Ramos (cell line): Measurements from ENCODE around the gene JAZF1.

Experiments
- in situ Hi-C: fragments of 300-500 bp; cut with MboI; formaldehyde crosslinking; loops from one replicate; pipeline ENCODE4 v1.14.3; 2022; ENCODE audit warnings: low sequenced_read_pairs; ENCODE audit not compliant: unreplicated experiment

JAZF1 gene

DNA sequence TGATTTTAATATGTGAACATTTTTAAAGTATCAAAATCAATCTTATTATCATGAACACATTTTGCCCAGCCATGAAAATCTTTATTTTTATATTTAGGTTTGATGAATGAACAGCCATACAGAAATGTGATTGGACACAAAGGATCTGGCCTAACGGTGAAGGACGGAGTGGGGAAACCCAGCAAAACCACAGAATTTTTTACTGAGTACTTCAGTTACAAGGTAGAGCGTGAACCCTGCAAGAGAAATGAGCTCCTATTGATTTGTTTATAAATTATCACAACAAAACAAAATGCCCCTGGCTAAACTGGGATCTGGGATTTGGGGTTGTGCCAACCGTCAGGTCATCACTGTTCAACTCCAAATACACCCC, 118.8 kb downstream of the JAZF1 start:
- in situ Hi-C loops: no loop called here

DNA sequence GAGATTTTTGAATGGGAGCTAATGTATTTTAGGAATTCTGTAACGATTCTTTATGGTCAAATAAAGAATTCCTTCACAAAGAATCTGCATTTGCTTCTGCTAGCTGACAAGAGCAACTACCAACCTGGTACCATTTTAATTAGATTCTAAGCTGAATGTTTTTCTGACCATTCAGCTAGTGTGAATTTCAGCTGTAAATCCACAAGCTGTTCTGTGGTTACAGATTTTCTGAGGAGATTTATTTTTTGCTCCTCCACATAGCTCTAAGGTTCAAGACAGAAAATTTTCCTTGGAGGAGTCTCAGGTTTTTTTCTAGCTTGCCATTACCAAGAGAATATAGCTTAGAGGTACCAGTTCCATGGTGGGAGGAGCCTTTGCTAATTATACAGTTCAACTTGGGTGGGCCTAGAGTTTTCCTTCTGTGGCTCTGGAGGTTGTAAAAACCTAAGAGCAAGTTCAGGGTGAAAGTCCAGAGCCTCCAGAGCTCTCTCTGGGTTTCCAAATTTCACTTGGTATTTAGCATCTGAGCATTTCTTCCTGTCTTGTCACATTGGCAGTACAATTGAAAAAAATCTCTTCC, 120.1 kb downstream of the JAZF1 start:
- in situ Hi-C loops: no loop called here

DNA sequence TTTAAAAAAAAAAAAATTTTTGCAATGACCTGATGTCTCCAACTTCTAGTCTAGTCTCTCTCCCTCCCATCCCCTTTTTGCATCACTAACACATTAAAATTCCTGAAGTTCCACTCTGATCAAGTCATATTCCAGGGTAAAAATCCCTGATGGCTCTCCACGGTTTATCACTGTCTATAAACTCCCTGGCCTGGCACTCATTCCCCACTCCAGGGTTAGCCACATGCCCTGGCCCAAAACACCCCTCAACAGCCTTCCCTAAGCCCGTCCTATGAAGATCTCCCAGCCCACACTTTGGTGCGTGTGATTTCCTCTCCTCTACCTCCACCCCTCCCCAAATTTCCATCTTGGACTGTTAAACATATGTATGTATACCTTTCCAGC, 125.4 kb downstream of the JAZF1 start:
- in situ Hi-C loops: no loop called here

DNA sequence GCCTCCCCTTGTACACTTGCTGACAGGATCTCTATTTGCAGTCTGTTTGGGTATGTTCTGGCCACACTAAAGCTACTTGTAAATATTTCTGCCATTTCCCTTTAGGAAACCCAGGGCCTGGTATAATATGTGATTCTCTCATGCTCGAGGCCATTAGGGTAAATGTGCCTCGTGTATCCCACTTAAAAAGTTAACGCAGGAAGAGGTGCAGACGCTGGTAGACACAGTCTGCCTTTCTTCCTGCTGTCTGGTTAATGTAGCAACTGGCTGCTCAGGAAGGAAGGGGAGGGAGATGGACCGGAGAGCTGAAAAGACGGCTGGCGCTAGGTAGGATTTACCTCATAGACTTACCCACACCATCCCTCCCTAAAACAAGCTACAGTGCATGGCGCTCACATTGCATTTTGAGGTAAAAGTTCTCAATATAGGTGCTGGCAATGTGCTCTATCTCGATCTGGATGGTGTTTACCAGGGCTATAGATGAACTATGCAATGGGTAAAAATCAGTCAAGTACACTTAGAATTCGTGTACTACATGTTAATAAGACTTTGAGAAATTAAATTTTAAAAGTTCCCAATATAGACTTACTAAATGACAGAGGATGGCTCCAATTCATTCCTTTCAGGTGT, 125.9 kb downstream of the JAZF1 start:
- in situ Hi-C loops: no loop called here

DNA sequence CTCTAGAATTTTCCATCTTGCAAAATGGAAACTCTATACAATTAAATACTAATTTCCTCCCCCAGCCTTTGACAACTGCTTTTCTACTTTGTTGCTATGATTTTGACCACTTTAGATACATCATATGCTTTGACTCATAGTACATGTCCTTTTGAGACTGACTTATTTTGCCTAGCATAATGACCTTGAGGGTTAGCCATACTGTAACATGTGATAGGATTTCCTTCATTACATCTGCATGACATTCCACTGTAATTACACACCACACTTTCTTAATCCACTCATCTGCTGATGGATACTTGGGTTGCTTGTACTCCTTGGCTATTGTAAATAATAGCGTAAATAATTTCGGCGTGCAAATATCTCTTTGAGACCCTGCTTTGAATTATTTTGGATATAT, 127.7 kb downstream of the JAZF1 start:
- in situ Hi-C loops: no loop called here

DNA sequence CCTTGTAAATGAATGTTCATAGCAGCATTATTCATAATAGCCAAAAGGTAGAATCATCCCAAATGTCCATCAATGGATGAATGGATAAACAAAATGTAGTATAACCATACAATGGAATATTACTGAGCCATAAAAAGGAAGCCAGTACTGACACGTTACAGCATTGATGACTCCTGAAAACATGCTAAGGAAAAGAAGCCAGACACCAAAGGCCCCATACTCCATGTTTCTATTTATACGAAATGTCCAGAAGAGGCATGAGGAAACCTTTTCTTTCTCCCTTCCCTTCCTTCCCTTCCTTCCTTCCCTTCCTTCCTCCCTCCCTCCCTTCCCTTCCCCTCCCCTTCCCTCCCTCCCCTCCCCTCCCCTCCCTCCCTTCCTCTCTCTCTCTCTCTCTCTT, 131.9 kb downstream of the JAZF1 start:
- in situ Hi-C loops: no loop called here

DNA sequence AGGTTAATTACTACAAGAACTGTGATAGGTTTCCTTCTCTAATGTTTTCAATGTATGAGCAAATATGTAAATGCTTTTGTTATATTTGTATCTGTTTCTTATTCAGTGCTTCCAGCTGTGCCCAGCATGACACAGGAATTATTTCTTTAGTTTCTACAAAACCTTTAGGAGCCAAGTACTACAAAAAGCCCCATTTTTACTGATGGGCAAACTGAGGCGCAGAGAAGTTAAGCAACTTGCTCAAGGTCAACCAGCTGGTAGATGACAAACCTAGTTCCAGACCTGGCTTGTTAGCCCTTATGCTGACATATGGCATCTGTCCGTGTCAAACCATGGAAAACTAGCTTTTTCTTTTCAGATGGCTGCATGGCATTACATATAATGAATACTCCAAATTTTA, 134.6 kb downstream of the JAZF1 start:
- in situ Hi-C loops: no loop called here

DNA sequence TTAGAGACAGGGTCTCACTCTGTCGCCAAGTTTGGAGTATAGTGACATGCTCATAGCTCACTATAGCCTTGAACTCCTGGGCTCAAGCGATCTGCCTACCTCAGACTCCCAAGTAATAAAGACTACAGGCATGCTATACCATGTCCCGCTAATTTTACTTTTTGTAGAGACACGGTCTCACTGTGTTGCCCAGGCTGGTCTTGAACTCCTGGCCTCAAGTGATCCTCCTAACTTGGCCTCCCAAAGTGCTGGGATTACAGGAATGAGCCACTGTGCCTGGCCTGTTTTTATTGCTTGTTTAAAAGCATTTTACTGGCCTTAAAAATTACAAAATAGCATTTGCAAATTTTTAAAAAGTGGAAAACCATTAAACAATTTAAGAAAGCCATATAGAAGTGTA, 135.0 kb downstream of the JAZF1 start:
- in situ Hi-C loops: no loop called here

DNA sequence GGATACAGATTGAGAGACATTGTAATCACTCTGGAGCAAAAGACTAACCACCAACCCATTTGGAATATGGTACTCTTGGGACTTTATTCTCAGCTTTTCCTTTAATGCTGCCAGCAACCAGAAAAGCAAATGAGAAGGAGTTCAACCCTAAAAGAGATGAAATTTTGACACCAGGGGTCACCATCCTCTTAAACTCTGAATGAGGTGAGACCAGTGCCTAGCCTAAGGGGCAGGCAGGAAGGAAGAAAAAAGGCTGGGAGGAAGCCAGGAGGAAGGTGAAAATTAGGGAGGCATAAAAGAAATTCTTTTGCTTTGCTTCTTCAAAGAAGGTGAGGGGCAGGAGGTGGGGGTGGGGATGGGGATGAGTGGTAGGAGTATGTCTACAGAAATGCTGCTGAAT, 135.8 kb downstream of the JAZF1 start:
- in situ Hi-C loops: no loop called here

DNA sequence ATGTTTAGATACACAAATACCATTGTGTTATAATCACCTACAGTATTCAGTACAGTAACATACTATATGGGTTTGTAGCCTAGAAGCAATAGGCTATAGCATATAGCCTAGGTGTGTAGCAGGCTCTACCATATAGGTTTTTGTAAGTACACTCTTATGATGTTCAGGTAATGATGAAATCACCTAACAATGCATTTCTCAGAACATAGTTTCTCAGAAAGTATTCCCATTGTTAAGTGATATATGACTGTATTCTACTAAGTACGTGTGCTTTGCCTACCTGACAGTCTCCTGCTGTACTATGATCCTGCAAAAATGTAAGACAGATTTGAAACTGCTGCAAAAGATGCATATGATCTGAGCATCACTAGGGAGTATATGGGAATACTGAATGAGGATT, 137.9 kb downstream of the JAZF1 start:
- in situ Hi-C loops: no loop called here

DNA sequence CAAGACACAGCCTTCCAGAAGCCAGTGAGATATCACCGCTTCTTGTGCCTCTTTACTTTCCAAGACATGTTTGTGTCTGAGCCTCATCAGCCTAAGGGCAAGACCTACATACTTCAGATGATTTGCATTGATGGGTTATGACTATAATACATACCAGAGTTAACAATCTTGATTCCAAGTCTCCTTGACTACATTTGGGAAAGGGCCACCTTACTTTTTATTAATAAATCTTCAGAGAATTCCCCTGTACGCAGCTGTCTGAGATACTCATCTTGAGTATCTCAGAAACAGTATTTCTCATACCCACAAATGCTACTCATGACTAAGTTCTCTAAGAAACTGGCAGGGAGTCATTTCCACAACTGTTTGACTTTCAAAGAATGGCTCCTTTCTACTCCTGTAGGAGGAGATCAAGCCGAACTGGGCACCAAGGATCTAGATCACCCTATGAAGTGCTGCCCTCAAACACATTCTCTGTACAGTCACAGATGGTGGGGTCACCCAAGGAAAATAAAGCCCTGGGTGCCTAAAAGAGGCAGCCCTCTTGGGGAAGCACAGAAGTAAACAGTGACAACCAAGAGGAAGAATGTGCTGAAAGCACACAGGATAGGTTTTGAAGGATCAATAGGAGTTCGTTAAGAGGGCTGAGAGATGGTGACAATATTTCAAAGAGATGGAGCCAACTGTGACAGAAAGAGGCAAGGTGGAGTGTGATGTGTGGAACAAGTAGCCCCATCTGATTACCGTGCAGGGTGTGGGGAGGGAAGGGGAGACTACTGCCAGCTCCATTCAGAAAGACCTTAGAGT, 138.9 kb downstream of the JAZF1 start:
- in situ Hi-C loops: no loop called here

DNA sequence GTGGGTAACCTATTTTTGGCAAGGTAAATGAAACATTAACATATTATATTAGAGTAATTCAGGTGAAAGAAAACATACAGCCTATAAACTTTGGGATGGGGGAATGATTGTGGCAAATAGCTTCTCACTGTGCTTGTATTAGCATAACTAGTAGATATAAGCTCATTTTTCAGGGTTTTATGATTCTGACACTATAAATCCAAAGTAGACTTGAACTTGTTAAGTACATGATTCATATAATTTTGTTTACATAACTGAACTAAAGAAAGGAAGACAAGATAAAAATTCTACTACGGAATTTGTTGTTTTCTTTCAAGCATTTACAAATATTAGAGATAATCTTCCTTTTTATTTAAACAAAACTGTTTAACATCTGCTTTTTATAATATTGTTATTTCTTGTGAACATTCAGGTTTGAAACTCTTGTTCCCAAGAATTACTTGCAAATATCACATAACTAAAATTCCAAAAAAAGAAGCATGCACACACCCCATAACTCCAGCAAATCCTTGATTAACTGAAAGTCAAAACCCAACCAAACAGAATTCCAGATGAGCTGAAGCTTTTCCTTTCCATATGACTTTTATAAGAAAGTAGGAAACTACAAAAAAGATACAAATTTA, 142.3 kb downstream of the JAZF1 start:
- in situ Hi-C loops: no loop called here

DNA sequence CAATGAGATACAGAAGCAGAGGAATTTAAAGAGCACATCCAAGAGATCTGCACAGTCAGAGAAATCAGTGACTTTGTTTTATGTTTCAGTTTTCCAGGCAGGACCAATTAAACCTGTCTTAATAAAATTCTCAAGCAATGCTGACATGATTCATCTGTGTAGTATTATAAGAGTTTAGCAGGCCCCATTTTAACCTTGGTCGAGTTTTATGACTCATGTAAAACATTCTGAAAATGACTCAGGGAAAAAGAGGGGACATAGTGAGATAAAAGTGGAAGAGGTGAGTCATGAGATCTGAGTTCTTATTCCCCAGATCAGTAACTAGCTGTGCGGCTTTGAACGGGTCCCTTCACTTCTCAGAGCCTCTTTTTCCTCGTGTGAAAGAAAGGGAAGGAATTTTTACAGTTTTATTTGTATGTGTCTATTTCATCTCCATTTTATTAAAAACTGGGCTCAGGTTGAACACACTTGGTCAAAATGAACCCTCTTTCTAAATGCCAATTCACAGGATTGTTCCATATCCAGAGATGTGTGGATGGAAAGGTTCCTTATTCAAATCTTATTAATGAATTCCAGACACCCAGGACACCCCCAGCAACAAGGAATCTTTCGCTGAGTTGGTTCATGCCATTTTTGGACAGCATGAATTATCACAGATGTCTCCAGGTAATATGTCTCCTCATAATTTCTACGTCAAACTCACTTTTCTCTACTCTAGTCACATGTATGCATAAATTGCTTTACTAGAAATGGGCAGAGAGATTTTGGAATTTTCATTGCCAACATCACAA, 143.2 kb downstream of the JAZF1 start:
- in situ Hi-C loops: no loop called here

DNA sequence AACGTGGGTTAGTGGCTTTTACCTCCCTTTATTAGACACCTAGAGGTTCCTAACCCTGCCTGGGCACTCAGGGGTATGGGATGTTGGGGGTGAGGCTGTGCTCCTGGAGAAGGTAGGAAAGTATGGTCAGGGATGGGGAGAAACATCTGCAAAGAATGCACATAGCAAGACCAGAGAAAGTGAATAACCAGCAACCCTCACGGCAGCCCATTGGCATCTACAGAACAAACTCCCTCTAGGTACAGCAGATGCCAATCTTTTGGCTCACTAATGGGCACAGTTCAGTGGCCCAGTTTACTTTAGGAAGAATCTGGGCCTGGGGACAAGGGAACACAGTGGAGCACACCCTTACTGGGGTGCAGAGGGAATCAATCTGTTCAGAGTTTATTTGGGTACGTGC, 143.9 kb downstream of the JAZF1 start:
- in situ Hi-C loops: no loop called here

DNA sequence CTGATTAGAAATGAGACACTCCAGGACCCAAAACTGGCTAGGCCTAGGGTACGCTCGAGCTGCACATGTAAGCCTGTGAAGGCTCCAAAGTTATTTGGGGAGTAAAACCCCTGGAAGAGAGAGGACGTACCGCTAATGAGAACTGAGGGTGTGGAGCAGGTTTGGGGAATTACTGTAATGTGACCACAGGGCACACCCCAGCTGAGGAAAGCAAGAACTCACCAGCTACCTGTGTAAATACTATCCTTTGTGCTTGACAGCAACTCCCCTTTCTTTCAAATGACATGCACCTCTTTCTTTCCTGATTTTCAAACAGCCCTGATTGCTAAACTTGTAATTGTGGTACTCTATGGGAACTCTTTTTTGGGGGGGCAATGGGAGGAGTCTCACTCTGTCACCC, 147.2 kb downstream of the JAZF1 start:
- in situ Hi-C loops: no loop called here

DNA sequence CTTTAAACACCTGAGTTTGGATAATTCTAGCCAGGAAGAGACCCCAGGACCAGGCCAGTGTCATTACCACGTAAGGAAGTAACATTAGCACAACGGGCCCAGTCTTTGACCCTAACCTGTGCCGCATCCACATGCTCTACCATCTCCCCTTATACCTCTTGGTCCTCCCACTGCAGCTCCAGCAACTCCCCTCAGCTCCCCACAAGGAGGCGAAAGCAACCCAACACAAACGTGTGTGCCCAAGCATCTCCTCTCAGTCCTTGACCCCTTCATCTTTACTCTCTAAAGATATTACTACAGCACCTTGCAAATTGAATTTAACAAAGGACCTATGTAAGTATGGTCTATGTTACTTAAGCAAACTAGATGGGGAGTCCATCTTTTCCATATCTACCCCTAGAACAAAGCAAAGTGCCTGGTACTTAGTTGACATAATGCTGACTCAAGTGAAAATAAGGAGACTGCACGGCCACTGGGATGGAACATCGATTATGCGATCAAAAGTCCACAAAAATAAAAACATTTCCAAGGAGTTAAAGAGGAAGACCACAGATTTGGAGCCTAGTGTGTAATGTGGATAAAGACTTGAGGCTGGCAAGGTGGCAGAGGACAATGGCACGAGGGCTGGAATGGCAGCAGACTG, 147.7 kb downstream of the JAZF1 start:
- in situ Hi-C loops: no loop called here

DNA sequence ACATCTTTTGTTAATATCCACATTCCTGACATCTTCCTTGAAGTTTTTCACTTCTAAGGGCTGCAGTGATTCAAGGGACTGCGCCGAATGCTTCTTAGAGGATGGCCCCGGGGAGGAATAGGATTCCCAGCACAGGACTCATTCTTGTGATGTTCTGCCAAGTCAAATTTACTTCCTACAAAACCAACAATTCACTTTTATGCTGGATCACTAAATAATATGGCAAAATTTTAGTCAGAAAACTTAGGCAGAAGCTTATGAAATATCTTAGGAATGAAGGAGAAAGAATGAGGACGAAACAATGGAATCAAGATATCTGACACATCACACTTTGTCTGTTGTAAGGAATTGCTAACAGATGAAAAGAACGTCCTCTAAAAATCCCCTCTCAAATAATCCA, 151.5 kb downstream of the JAZF1 start:
- in situ Hi-C loops: no loop called here

DNA sequence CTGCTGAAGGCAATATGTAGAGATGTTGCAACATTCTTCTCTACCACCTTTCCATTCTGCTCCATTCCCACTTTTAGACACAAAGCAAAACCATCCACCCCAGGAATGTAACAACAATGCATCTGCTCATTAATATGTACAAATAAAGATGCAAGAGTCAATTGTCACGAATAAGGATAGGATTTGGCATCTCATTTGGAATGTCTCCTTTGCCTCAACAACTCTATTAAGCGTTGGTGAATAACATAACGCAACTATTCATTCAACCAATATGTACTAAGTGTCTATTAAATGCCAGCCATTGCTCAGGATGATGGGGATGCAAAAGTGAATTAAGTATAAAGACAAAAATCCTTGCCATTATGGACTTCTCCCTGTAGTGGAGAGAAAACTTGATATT, 152.1 kb downstream of the JAZF1 start:
- in situ Hi-C loops: no loop called here

DNA sequence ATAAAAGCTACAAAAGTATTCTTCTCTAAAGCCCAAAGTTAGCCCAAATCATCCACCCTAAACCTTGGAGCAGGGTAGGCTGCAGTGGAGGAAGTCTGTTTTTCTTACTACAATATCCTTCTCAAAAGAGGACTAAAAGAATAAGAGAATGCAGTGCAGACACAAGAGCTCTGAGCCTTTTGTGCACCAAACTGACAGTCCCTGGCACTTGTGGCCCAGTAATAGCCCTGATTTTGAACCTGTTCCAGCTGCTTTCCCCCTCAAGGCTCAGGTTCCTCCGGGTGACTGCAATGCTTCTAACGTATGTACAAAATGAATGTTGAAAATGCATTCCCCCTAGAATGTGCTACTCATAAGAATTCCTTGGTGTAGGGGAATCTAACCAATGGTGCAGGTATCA, 154.4 kb downstream of the JAZF1 start:
- in situ Hi-C loops: no loop called here

DNA sequence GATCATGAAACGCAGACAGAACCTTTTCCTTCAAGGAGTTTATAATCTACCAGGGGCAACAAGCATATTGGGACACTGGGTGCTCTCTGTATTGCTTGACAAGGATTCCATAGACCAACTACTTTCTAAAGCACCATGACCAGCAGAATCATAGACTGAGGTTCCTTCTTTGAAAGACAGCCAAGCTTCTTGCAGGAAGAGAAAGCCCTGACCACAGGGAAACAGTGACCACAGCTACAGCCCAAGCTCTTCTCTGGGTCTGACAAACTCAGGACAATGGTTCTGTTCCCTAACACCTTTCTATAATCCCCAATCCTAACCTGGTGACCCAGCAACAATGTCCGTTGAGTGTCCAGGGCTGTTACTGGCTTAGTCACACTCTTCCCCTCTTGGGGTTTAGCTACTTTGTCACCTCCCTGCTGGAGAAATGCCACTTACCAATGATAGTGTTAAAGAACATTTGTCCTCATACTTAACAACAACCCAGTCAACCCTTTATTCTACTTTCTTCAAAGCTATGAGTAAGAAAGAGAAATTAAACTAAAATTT, 155.7 kb downstream of the JAZF1 start:
- in situ Hi-C loops: no loop called here
